Heart left ventricle (tissue), 16 donors: ENCODE results near the gene IPO13. TPM values are rescaled to one million over a fixed set of nuclear protein-coding genes. Genes with fewer than 3 reads are reported as not detected.
A peak's percentile ranks its signal among the peaks of the same experiment; 100 is the strongest.

Source experiments
- ATAC-seq, 4 donors: fragments of 200-7000 bp; cut with Tn5 transposase; one replicate each; pipeline ENCODE4 v1.9.1; 2020 to 2022; ENCODE audit warnings: moderate library complexity in 4 of 4, mild to moderate bottlenecking in 3 of 4, moderate number of reproducible peaks in 1 of 4
- DNase-seq, 5 donors: peaks; one replicate each; pipeline ENCODE4 v3.0.0-alpha.2; 2020
- H3K27ac ChIP-seq, 12 donors: fragments of 200-600 bp; sonication (generic) in 4 of 12; one replicate each; pipeline versions ENCODE4 v1.5.0 to v1.8.0; 2016 to 2022; ENCODE audit warnings: mild to moderate bottlenecking in 2 of 12
- H3K27me3 ChIP-seq, 9 donors: fragments of 200-600 bp; sonication (generic) in 2 of 9; one replicate each; pipeline versions ENCODE4 v1.5.1 to v1.8.0; 2016 to 2022; ENCODE audit warnings: mild to moderate bottlenecking in 3 of 9
- H3K36me3 ChIP-seq, 9 donors: fragments of 200-600 bp; sonication (generic) in 2 of 9; one replicate each; pipeline versions ENCODE4 v1.5.0 to v1.8.0; 2018 to 2022; ENCODE audit warnings: mild to moderate bottlenecking in 2 of 9
- H3K4me1 ChIP-seq, 12 donors: fragments of 200-600 bp; sonication (generic) in 4 of 12; one replicate each; pipeline versions ENCODE4 v1.5.0 to v1.8.0; 2016 to 2022; ENCODE audit warnings: mild to moderate bottlenecking in 3 of 12
- H3K4me3 ChIP-seq, 12 donors: fragments of 200-600 bp; sonication (generic) in 4 of 12; one replicate each; pipeline versions ENCODE4 v1.5.0 to v1.8.0; 2017 to 2022; ENCODE audit warnings: mild to moderate bottlenecking in 9 of 12, moderate library complexity in 4 of 12
- H3K9me3 ChIP-seq, 12 donors: fragments of 200-600 bp; sonication (generic) in 4 of 12; one replicate each; pipeline versions ENCODE4 v1.5.0 to v1.8.0; 2016 to 2022; ENCODE audit warnings: mild to moderate bottlenecking in 1 of 12
- POLR2A ChIP-seq, 2 donors: fragments of 450-650 bp; IDR thresholded peaks; one replicate each; pipeline ENCODE4 v1.6.1; 2017; ENCODE audit warnings: antibody characterized with exemption in 2 of 2, mild to moderate bottlenecking in 2 of 2, moderate library complexity in 2 of 2
- WGBS, 4 donors: extraction: QIAGEN DNeasy Blood & Tissue Kit in 2 of 4; methylation state at CpG; one replicate each; pipeline versions ENCODE4 v1.1.5 to v1.1.7; 2013 to 2018; 5-methylcytosine and 5-hydroxymethylcytosine counted together
- intact Hi-C, 10 donors: fragments of 100-400 bp; cut with DNase I; formaldehyde crosslinking; loops; one replicate each; pipeline versions ENCODE4 v1.11.1 to v1.14.2; 2022
- polyA plus RNA-seq, 2 donors: library from polyadenylated mRNA; stranded (reverse); fragments of 200-250 nt; gene quantifications; one replicate each; pipeline ENCODE4 v1.2.3, GENCODE V29; 2013
- total RNA-seq, 9 donors: library from RNA; depleted of rRNA in 2 of 9; stranded (reverse); fragments of >200 nt in 2 of 9; fragmentation: NEBNext Ultra II Directional in 3 of 9; extraction: Animal tissue kit (Norgen Biotek cat#: 25700) in 3 of 9; gene quantifications; one replicate each; pipeline versions ENCODE4 v1.1.0 to v1.2.4, GENCODE V29; 2016 to 2023
- TF ChIP-seq, protein P1 (sequence below), 12 donors: fragments of 200-600 bp; sonication (generic) in 4 of 12; IDR thresholded peaks; one replicate each; pipeline versions ENCODE4 v1.5.0 to v1.8.0; 2018 to 2022; ENCODE audit warnings: antibody characterized with exemption in 12 of 12, mild to moderate bottlenecking in 5 of 12
- donor health status: ischemic (EF 13 %, LVEDD 7.1; RV severe dilation, severe dysfunction).
- donor health status: healthy with polysubstance abuse.
- donor health status: DM: no; HTN: yes; CAD: no.
- donor health status: DM: no; HTN: no; CAD: no.
- donor health status: ischemic (EF 25% LVEDD 6.9; RV normal size, moderate dysfunction).
- donor health status: ischemic (EF 25% LVEDD 5.7; RV mildly dilated, moderate dysfunction).
- donor health status: healthy.
- donor health status: DM: yes; HTN: yes; CAD: no.
- donor health status: ischemic (EF 35%, LVEDD 5.7; RV mildly dilated, moderate dysfunction).
- donor health status: nonischemic (EF 11% LVEDD 7.7; RV severe dilation, severe dysfunction).
- donor health status: DM: yes; HTN: yes; CAD: no.
- donor health status: PGD.
- donor health status: ischemic (EF 29% LVEDD 5.4; RV normal size, mild dysfunction).
- donor health status: nonischemic (EF 23%, LVEDD 6.1; RV moderate dilation, normal function).

Gene IPO13
- total and polyA plus RNA-seq, 11 donors, result 29.9 to 71.0 (median 54.6) TPM

DNA sequence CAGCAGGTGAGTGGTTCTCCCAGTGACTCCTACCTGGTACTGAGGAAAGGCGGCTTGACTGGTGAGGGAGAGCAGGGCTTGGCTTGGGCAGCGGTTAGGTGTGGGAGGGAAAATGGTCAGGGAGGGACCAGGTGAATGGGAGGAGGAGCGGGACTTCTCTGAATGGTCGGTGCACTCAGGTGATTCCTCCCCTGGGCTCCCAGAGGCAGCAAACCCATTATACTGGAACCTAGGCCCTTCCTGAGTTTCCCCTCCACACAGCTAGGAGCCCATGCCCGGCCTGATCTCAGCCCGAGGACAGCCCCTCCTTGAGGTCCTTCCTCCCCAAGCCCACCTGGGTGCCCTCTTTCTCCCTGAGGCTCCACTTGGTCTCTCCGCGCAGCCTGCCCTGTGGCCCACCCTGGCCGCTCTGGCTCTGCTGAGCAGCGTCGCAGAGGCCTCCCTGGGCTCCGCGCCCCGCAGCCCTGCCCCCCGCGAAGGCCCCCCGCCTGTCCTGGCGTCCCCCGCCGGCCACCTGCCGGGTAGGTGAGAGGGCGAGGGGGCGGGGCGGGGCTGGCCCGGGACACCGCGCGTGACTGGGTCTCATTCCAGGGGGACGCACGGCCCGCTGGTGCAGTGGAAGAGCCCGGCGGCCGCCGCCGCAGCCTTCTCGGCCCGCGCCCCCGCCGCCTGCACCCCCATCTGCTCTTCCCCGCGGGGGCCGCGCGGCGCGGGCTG is 10.9 kb upstream of the IPO13 start:
- intact Hi-C loops, result loop anchor here in 7 of 10 donors (1.0 to 10.0 kb wide), 6 partner anchors 109 to 411 kb away; partner anchors contain the start of gene PTPRF (in 1 of the 7)
- Histone ChIP-seq H3K9me3 (no peaks in the 10 kb centered on the region), H3K27me3 (peaks cover 3 to 23% (median 9%) of the 10 kb centered on the region in 9 donors), H3K27ac (peak overlapping the region in 1 of 12 donors; percentile 11), H3K36me3 (no peaks in the 10 kb centered on the region), H3K4me1 (peaks cover 3 to 32% (median 19%) of the 10 kb centered on the region in 12 donors), H3K4me3 (peak overlapping the region in 10 of 12 donors; percentile 29 to 57 (median 50))
- ATAC-seq, result no peak
- TF ChIP-seq, protein P1, sequence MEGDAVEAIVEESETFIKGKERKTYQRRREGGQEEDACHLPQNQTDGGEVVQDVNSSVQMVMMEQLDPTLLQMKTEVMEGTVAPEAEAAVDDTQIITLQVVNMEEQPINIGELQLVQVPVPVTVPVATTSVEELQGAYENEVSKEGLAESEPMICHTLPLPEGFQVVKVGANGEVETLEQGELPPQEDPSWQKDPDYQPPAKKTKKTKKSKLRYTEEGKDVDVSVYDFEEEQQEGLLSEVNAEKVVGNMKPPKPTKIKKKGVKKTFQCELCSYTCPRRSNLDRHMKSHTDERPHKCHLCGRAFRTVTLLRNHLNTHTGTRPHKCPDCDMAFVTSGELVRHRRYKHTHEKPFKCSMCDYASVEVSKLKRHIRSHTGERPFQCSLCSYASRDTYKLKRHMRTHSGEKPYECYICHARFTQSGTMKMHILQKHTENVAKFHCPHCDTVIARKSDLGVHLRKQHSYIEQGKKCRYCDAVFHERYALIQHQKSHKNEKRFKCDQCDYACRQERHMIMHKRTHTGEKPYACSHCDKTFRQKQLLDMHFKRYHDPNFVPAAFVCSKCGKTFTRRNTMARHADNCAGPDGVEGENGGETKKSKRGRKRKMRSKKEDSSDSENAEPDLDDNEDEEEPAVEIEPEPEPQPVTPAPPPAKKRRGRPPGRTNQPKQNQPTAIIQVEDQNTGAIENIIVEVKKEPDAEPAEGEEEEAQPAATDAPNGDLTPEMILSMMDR (IDR thresholded peaks at IDR 0.05), result no peak
- no peak for TF ChIP-seq POLR2A (IDR thresholded peaks at IDR 0.05)
- DNase-seq, result no peak
- 10 to 23% (median 16%) methylated on average over 20 to 48 of the region's 48 CpGs for WGBS, 4 donors

DNA sequence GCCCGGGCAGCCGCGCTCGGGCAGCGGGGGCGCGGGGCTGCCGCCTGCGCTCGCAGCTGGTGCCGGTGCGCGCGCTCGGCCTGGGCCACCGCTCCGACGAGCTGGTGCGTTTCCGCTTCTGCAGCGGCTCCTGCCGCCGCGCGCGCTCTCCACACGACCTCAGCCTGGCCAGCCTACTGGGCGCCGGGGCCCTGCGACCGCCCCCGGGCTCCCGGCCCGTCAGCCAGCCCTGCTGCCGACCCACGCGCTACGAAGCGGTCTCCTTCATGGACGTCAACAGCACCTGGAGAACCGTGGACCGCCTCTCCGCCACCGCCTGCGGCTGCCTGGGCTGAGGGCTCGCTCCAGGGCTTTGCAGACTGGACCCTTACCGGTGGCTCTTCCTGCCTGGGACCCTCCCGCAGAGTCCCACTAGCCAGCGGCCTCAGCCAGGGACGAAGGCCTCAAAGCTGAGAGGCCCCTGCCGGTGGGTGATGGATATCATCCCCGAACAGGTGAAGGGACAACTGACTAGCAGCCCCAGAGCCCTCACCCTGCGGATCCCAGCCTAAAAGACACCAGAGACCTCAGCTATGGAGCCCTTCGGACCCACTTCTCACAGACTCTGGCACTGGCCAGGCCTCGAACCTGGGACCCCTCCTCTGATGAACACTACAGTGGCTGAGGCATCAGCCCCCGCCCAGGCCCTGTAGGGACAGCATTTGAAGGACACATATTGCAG is 10.2 kb upstream of the IPO13 start:
- DNase-seq, result peak in 2 of 5 donors; percentile 53 to 54
- H3K4me3 ChIP-seq, result peak overlapping the region in 11 of 12 donors; percentile 18 to 57 (median 50)
- H3K27ac ChIP-seq, result no peak overlapping the region
- peaks cover 3 to 23% (median 9%) of the 10 kb centered on the region in 9 donors for H3K27me3 ChIP-seq
- no peaks in the 10 kb centered on the region for H3K9me3 ChIP-seq
- no peaks in the 10 kb centered on the region for H3K36me3 ChIP-seq
- WGBS, 4 donors, result 11 to 55% (median 29%) methylated on average over 10 to 56 of the region's 56 CpGs
- intact Hi-C loops, result loop anchor here in 4 of 10 donors (5.0 to 10.0 kb wide), 3 partner anchors 108 to 412 kb away; partner anchors contain the start of gene PTPRF (in 1 of the 4)
- peak in 2 of 4 donors; percentile 37 to 41 for ATAC-seq
- peaks cover 3 to 32% (median 19%) of the 10 kb centered on the region in 12 donors for H3K4me1 ChIP-seq
- TF ChIP-seq, protein P1 (IDR thresholded peaks at IDR 0.05), result peak in 2 of 12 donors; percentile 5 to 6
- no peak for TF ChIP-seq POLR2A (IDR thresholded peaks at IDR 0.05)

DNA sequence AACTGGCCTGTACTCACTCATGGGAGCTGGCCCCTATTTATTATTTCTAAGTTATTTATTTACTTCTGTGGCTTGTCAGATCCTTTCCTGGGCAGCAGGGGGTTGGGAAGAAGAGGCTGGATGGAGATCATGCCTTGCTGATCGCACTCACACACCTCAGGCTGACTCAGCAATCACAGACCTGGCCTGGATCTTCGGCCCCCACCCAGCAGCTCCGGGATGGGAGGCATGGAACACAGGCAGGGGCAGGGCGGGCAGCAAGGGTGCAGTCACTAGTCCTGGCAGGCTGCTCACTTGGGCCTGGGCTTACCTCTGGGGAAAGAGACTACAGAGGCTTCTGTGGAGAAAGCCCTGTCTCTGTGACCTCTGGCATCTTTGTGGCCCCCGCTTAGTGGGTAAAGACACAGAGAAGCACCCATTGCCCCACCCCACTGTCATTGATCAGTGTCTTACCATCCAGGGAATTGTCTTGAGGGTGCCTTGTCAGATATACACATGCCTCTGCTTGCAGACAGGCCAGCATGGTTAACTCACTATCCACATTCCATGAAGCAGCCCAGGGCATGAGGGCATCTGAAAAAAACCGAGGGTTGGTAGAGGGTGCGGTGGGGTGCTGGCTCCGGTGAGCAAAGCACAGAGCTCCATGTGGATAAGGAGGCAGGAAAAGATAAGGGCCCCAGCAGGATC is 9.4 kb upstream of the IPO13 start:
- Histone ChIP-seq H3K36me3 (no peaks in the 10 kb centered on the region), H3K9me3 (no peaks in the 10 kb centered on the region), H3K27ac (no peak overlapping the region), H3K4me1 (peaks cover 3 to 32% (median 19%) of the 10 kb centered on the region in 12 donors), H3K4me3 (no peak overlapping the region), H3K27me3 (peaks cover 3 to 23% (median 9%) of the 10 kb centered on the region in 9 donors)
- intact Hi-C loops, result loop anchor here in 4 of 10 donors (5.0 to 10.0 kb wide), 3 partner anchors 107 to 413 kb away; partner anchors contain the start of gene PTPRF (in 1 of the 4)
- WGBS, 4 donors, result 91 to 95% (median 94%) methylated on average over 7 to 8 of the region's 8 CpGs
- TF ChIP-seq, protein P1 (IDR thresholded peaks at IDR 0.05), result no peak
- TF ChIP-seq POLR2A (IDR thresholded peaks at IDR 0.05), result no peak
- DNase-seq (no peak), ATAC-seq (no peak)
